MCF 10A (cell line): ENCODE data around the gene ELMO1. TPM values are rescaled to one million over a fixed set of nuclear protein-coding genes. Genes with fewer than 3 reads are reported as not detected.

Experiments used
- BruUV-seq: library from RNA; stranded (reverse); fragments of 400-500 nt; replicated peaks from 2 replicates; lab custom pipeline; 2021; lab: Mats Ljungman, UMichigan
- CTCF ChIA-PET: fragments of 300-600 bp; sonication (Branson Sonifier 250); formaldehyde crosslinking; extraction: SDS; loops from one replicate; lab custom pipeline; 2021; ENCODE audit warnings: antibody characterized with exemption, inconsistent platforms; lab: Yijun Ruan, JAX
- POLR2A ChIA-PET: fragments of 300-600, 350-650 bp; sonication (Branson Sonifier 250); formaldehyde crosslinking; extraction: SDS; loops from one replicate; lab custom pipeline; 2020; ENCODE audit warnings: antibody characterized with exemption, inconsistent platforms; lab: Yijun Ruan, JAX
- DNase-seq: peaks from one replicate; pipeline ENCODE4 v3.0.0-alpha.2; 2018; ENCODE audit not compliant: unreplicated experiment
- H3K27ac Mint-ChIP-seq: one replicate; pipeline ENCODE4 v1.8.0; 2022; ENCODE audit warnings: mild to moderate bottlenecking, low read depth, mixed read lengths; ENCODE audit not compliant: unreplicated experiment
- H3K27me3 Mint-ChIP-seq: one replicate; pipeline ENCODE4 v1.8.0; 2022; ENCODE audit warnings: mixed read lengths; ENCODE audit not compliant: insufficient read depth, unreplicated experiment
- H3K36me3 Mint-ChIP-seq: one replicate; pipeline ENCODE4 v1.8.0; 2022; ENCODE audit warnings: mild to moderate bottlenecking, moderate library complexity, mixed read lengths; ENCODE audit not compliant: insufficient read depth, unreplicated experiment
- H3K4me1 Mint-ChIP-seq: one replicate; pipeline ENCODE4 v1.8.0; 2022; ENCODE audit warnings: mixed read lengths; ENCODE audit not compliant: insufficient read depth, unreplicated experiment
- H3K4me3 Mint-ChIP-seq: one replicate; pipeline ENCODE4 v1.8.0; 2022; ENCODE audit warnings: mild to moderate bottlenecking, moderate library complexity, mixed read lengths; ENCODE audit not compliant: unreplicated experiment
- H3K9me3 Mint-ChIP-seq: one replicate; pipeline ENCODE4 v1.8.0; 2022; ENCODE audit warnings: mixed read lengths; ENCODE audit not compliant: unreplicated experiment
- CTCF ChIP-seq: fragments of 200-600 bp; IDR thresholded peaks from one replicate; pipeline ENCODE4 v1.8.0; 2022; ENCODE audit warnings: antibody characterized with exemption, mild to moderate bottlenecking; ENCODE audit not compliant: unreplicated experiment
- intact Hi-C: fragments of 100-400 bp; cut with micrococcal nuclease; formaldehyde crosslinking; loops from 2 replicates; pipeline ENCODE4 v1.14.1; 2022
- total RNA-seq: library from RNA; stranded (reverse); gene quantifications from 2 replicates; pipeline ENCODE4 v1.2.3, GENCODE V29; 2022

The ELMO1 gene
- total RNA-seq, 1 experiment from 2014 or later: 0.30 TPM

GRCh38 chr7:37033141-37033540, 415.5 kb downstream of the ELMO1 start:
- Mint-ChIP-seq H3K36me3 (no peaks in the 10 kb centered on the region), H3K27ac (no peak overlapping the region), H3K9me3 (peaks cover 7% of the 10 kb centered on the region), H3K27me3 (no peaks in the 10 kb centered on the region), H3K4me3 (no peak overlapping the region), H3K4me1 (peaks cover 22% of the 10 kb centered on the region)
- TF ChIP-seq CTCF: no peak
- POLR2A ChIA-PET: no interaction called here
- no peak for DNase-seq
- BruUV-seq: no TSS peak
- CTCF ChIA-PET: interaction anchor here (0.6 kb wide), 1 partner anchor 191 kb away, joined by 3 read pairs; no protein-coding TSS in a partner anchor
- intact Hi-C loops: no loop called here

- intact Hi-C loops: no loop called here
- Mint-ChIP-seq H3K27me3 (no peaks in the 10 kb centered on the region), H3K4me1 (peaks cover 22% of the 10 kb centered on the region), H3K36me3 (no peaks in the 10 kb centered on the region), H3K4me3 (no peak overlapping the region), H3K27ac (peak overlapping the region; percentile 59), H3K9me3 (peaks cover 7% of the 10 kb centered on the region)
- POLR2A ChIA-PET: no interaction called here
- TF ChIP-seq CTCF: no peak
- CTCF ChIA-PET: no interaction called here
- no TSS peak for BruUV-seq
- DNase-seq: no peak
Observed at GRCh38 chr7:37032258-37032601, 416.4 kb downstream of the ELMO1 start.

GRCh38 chr7:37031571-37032257, 416.9 kb downstream of the ELMO1 start:
- no TSS peak for BruUV-seq
- H3K36me3 Mint-ChIP-seq: no peaks in the 10 kb centered on the region
- peaks cover 22% of the 10 kb centered on the region for H3K4me1 Mint-ChIP-seq
- no peak for TF ChIP-seq CTCF
- H3K9me3 Mint-ChIP-seq: peaks cover 7% of the 10 kb centered on the region
- intact Hi-C loops: no loop called here
- no peak overlapping the region for H3K4me3 Mint-ChIP-seq
- POLR2A ChIA-PET: no interaction called here
- CTCF ChIA-PET: interaction anchor here (0.6 to 1.3 kb wide), 2 partner anchors 12 to 167 kb away, joined by 3 to 8 read pairs; no protein-coding TSS in a partner anchor
- peak; percentile 99 for DNase-seq
- H3K27me3 Mint-ChIP-seq: no peaks in the 10 kb centered on the region
- H3K27ac Mint-ChIP-seq: peak overlapping the region; percentile 59

GRCh38 chr7:37028909-37029440, 419.7 kb downstream of the ELMO1 start:
- ChIA-PET POLR2A (interaction anchor here (0.6 kb wide), 1 partner anchor 459 kb away, joined by 3 read pairs; no protein-coding TSS in a partner anchor), CTCF (interaction anchor here (0.6 kb wide), 1 partner anchor 42 kb away, joined by 3 read pairs; no protein-coding TSS in a partner anchor)
- Mint-ChIP-seq H3K27ac (no peak overlapping the region), H3K9me3 (peaks cover 7% of the 10 kb centered on the region), H3K36me3 (no peaks in the 10 kb centered on the region), H3K27me3 (no peaks in the 10 kb centered on the region), H3K4me3 (no peak overlapping the region), H3K4me1 (peaks cover 22% of the 10 kb centered on the region)
- no peak for DNase-seq
- TF ChIP-seq CTCF: no peak
- intact Hi-C loops: loop anchor here (5.0 kb wide), 1 partner anchor 153 kb away; no protein-coding TSS in a partner anchor
- no TSS peak for BruUV-seq
